Right kidney (tissue), 1 donor: Measurements from ENCODE around the gene NTRK3.

Source experiments
- DNase-seq: peaks from one replicate; pipeline ENCODE4 v3.0.0-alpha.2; 2016

The NTRK3 gene

DNA sequence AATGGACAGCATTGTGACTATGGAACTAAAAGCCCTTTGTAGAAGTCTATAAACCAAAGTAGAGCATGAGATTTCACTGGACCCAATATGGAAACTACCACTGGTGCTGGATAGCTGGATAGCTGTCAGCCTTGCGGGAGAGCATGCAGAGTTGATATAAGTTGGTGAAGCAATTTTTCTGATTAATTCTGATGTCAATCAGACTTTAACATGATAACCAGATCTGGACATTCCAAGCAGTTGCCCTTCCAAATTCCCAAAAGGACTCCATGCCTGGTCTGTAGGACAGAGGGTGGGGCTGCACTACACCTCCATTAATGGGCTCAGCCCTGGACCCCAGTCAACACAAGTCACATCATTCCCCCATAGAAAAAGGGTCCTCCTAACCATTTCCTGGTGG lies 437.8 kb downstream of the NTRK3 start:
- no peak for DNase-seq

DNA sequence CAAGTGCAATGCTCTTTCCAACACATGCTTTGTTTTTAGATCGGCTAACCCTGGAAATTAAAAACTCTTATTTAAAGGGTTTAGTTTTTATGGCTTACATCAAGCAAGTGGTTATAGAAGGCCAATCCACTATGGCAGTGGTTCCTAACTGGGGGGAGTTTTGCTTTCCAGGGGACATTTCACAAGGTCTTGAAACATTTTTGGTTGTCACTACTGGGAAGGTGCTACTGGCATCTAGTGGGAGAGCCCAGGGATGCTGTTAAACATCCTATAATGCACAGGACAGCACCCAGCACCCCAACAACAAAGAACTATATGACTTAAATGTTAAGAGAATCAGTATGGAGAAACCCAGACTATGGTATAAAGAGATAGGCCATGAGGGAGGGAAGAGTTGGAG lies 439.0 kb downstream of the NTRK3 start:
- DNase-seq, result no peak

DNA sequence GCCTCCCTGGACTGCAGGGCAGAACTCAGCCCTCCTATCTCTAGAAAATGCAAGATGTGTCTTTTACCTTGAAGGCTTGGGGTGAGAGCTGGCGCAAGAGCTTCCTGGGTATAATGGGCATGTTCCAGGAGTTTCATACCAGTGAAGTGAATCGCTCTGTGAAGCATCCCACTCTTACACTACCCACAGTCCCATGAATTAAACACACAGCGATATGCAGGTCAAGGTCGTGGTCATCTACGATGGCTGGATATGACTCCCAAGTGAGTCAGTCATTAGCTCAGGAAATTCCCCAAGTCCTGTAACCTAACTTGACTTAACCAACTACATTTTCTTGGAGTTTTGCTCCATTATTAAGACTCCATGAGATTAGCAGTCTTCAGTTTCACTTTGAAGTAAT lies 439.7 kb downstream of the NTRK3 start:
- no peak for DNase-seq

DNA sequence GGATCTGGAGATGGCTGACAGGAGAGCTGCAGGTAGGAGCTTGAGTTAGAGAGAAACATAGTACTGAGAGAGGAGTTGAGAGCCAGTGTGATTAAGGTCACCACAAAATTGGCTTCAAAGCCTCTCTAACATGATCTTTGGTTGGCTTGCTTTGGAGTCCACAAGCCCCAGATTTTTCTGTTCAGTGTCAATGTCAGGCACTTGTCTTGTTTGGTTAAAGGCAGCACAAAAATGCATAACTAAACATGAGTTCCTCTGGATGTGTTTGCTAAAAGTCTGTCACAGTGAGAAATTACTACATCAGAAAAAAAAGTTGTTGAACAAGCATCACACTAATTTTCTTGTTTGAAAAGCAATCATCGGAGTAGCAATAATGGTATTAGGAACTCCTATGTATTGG lies 440.5 kb downstream of the NTRK3 start:
- DNase-seq, result no peak
